HG03066 (cell line): ENCODE results near the gene COL4A1.
"Not testable (repeated sequence)": the region's sequence is repeated elsewhere in the genome, so short reads cannot be mapped to it uniquely, and the experiment has no call there.

ENCODE experiments used
- ATAC-seq: cut with Tn5 transposase; IDR thresholded peaks from one replicate; pipeline ENCODE4 v1.9.1; 2021; ENCODE audit warnings: low read depth; ENCODE audit not compliant: unreplicated experiment

Gene COL4A1

GRCh38 chr13:110126391-110126961, 180.5 kb downstream of the COL4A1 start:
- no peak for ATAC-seq

- no peak for ATAC-seq
Measured at GRCh38 chr13:110125613-110126272, 181.2 kb downstream of the COL4A1 start.

- ATAC-seq: no peak
Measured at GRCh38 chr13:110125157-110125556, 181.8 kb downstream of the COL4A1 start.

- no peak for ATAC-seq
Measured at GRCh38 chr13:110124201-110124940, 182.6 kb downstream of the COL4A1 start.

- ATAC-seq: no peak
Measured at GRCh38 chr13:110123041-110123809, 183.7 kb downstream of the COL4A1 start.

GRCh38 chr13:110121422-110122083, 185.4 kb downstream of the COL4A1 start:
- ATAC-seq: no peak

- no peak for ATAC-seq
Measured at GRCh38 chr13:110119935-110120905, 186.7 kb downstream of the COL4A1 start.

GRCh38 chr13:110118106-110118505, 188.9 kb downstream of the COL4A1 start:
- ATAC-seq: no peak

- peak; percentile 84 for ATAC-seq
Measured at GRCh38 chr13:110116072-110116487, 190.9 kb downstream of the COL4A1 start.

GRCh38 chr13:110115591-110115990, 191.4 kb downstream of the COL4A1 start:
- ATAC-seq: no peak

GRCh38 chr13:110114316-110114715, 192.6 kb downstream of the COL4A1 start:
- ATAC-seq: no peak

- no peak for ATAC-seq
Measured at GRCh38 chr13:110113284-110113764, 193.6 kb downstream of the COL4A1 start.

GRCh38 chr13:110112379-110112778, 194.6 kb downstream of the COL4A1 start:
- not testable (repeated sequence) for ATAC-seq

GRCh38 chr13:110110783-110111182, 196.2 kb downstream of the COL4A1 start:
- no peak for ATAC-seq

- no peak for ATAC-seq
Measured at GRCh38 chr13:110109910-110110309, 197.0 kb downstream of the COL4A1 start.

GRCh38 chr13:110109140-110109783, 197.7 kb downstream of the COL4A1 start:
- no peak for ATAC-seq

- no peak for ATAC-seq
Measured at GRCh38 chr13:110108348-110109139, 198.4 kb downstream of the COL4A1 start.
